ENCODE results near the gene SPTLC3. TPM values are rescaled to one million over a fixed set of nuclear protein-coding genes. Genes with fewer than 3 reads are reported as not detected.

Gene SPTLC3
- total RNA-seq, 2 donors from 2014 or later = 0.42 to 0.44 TPM

DNA sequence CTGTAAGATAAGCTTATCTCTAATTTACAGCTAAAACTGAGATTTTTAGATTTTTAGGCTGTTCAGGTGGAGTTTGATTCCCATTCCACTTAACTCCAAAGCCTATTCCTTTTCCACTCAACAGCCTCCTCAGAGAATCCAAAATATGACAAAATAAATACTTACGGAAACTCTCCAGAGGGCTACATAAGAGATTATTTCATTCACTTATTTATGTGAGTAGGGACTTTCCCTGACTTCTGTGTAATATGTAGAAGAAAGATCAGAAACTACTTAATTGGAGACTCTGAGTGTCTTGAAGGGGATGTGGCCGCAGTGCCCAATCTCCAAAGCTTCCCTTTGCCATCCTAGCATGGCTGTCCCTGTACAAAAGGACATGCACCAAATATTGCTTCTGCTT is 140.2 kb downstream of the SPTLC3 start:
- H3K27ac Mint-ChIP-seq = no peak overlapping the region
- DNase-seq (no peak), ATAC-seq (no peak)
- peaks cover 3% of the 10 kb centered on the region for H3K4me1 Mint-ChIP-seq
- H3K27me3 Mint-ChIP-seq = peaks cover 36% of the 10 kb centered on the region
- no peaks in the 10 kb centered on the region for H3K36me3 Mint-ChIP-seq (ENCODE audit: low read depth)
- H3K9me3 ChIP-seq (ENCODE audit: control insufficient read depth, low read length, poor library complexity, severe bottlenecking) = no peaks in the 10 kb centered on the region
- H3K4me3 Mint-ChIP-seq = no peak overlapping the region

DNA sequence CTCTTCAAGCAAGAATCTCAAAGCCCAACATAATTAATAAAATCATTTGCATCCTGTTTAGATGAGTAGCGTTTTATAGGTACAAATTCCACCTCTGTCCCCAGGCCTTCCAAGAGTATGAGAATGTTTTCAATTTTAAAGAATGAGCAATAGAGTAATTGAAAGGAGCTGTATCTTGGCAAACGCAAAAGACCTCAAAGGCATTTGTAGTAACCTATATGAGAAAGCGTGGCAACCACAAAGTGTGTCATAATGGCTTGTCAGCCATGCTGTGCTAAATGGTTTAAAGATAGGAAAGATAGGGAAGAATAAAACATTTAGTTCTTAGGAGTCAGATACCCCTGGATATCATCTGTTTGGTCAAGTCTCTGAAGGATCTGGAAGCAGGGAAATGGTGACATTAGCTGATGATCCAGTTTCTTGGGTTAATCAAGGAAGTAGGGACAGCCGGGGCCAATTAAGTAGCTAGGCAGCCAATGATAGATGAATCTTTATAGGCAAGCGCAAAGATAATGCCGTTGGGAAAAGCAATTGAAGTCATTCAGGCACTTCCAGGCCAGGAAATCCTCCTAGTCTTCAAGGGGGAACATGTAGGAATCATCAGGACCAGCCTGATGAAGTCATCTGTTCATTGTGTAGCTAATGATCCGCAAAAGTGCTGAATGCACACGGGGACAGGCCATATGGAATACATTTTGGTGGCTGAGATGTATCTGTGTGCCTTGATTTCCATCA is 140.8 kb downstream of the SPTLC3 start:
- no peak for ATAC-seq
- H3K4me3 Mint-ChIP-seq = no peak overlapping the region
- peaks cover 41% of the 10 kb centered on the region for H3K27me3 Mint-ChIP-seq

DNA sequence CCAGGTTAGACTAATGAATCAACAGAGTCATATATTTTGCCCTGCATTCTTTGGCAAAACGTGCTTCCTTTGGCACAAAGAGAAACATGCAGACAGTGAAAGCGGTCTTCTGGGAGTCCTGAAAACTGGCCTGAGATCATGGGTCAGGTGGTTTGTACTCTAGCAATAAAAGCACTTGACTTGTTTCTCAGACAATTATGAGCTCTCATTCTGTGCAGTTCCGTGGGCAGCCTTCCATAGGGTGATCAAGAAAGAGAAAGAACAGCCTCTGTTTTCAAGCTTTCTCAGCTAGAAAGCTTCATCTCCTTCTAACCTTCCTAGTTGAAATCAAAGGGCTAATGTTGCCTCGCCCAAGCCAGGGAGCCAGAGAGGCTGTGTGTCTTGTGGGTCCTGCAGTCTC is 149.6 kb downstream of the SPTLC3 start:
- Mint-ChIP-seq H3K27ac (no peak overlapping the region), H3K4me1 (no peaks in the 10 kb centered on the region), H3K27me3 (peaks cover 15% of the 10 kb centered on the region), H3K4me3 (no peak overlapping the region), H3K36me3 (ENCODE audit: low read depth) (no peaks in the 10 kb centered on the region)
- no peak for ATAC-seq
- DNase-seq = no peak
- no peaks in the 10 kb centered on the region for H3K9me3 ChIP-seq (ENCODE audit: control insufficient read depth, low read length, poor library complexity, severe bottlenecking)

More for the DNA sequence above, 140.8 kb downstream of the SPTLC3 start:
- H3K9me3 ChIP-seq (ENCODE audit: control insufficient read depth, low read length, poor library complexity, severe bottlenecking) = no peaks in the 10 kb centered on the region
- Mint-ChIP-seq H3K4me1 (peaks cover 3% of the 10 kb centered on the region), H3K36me3 (ENCODE audit: low read depth) (no peaks in the 10 kb centered on the region), H3K27ac (no peak overlapping the region)
- DNase-seq = no peak

DNA sequence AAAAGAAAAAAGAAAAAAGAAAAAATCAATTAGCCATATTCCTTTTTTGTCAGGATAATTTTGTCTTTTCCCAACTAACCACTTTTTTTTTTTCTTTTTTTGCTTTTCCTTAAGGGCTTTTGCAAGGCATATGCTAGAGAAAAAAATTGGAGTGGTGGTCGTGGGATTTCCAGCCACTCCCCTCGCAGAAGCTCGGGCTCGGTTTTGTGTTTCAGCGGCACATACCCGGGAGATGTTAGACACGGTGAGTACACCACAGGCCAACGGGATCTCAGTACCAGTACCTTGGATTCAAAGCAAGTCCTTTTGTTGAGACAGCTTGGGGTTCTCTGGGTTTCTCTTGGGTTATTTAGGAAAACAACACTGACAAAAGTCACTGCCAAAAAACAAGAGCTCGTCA is 151.1 kb downstream of the SPTLC3 start:
- Mint-ChIP-seq H3K4me1 (no peaks in the 10 kb centered on the region), H3K27me3 (peaks cover 4% of the 10 kb centered on the region), H3K27ac (no peak overlapping the region), H3K4me3 (no peak overlapping the region), H3K36me3 (ENCODE audit: low read depth) (no peaks in the 10 kb centered on the region)
- ATAC-seq = no peak
- no peak for DNase-seq
- no peaks in the 10 kb centered on the region for H3K9me3 ChIP-seq (ENCODE audit: control insufficient read depth, low read length, poor library complexity, severe bottlenecking)

DNA sequence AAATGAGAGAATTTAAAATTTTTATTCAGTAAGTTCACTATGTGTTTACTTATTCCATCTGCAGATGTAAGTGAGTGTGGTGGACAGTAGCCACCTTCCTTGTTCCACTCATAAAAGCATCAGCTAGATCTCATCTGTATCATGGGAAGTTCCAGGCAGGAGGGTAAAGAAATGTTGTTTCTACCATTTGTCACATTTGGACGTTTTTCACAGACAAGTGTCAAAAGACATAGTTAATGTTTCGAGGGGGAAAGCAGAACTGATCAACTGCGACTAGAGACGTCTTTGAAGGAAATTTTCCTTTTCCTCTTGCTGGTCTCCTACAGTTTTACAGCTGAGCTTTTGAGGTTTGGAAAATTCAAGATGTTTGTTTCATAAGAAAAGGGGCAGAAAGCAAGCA is 156.4 kb downstream of the SPTLC3 start:
- H3K27me3 Mint-ChIP-seq = no peaks in the 10 kb centered on the region
- no peak overlapping the region for H3K27ac Mint-ChIP-seq
- peaks cover 2% of the 10 kb centered on the region for H3K36me3 Mint-ChIP-seq (ENCODE audit: low read depth)
- H3K4me3 Mint-ChIP-seq = no peak overlapping the region
- H3K4me1 Mint-ChIP-seq = no peaks in the 10 kb centered on the region
- ATAC-seq = no peak
- no peaks in the 10 kb centered on the region for H3K9me3 ChIP-seq (ENCODE audit: control insufficient read depth, low read length, poor library complexity, severe bottlenecking)
- no peak for DNase-seq

DNA sequence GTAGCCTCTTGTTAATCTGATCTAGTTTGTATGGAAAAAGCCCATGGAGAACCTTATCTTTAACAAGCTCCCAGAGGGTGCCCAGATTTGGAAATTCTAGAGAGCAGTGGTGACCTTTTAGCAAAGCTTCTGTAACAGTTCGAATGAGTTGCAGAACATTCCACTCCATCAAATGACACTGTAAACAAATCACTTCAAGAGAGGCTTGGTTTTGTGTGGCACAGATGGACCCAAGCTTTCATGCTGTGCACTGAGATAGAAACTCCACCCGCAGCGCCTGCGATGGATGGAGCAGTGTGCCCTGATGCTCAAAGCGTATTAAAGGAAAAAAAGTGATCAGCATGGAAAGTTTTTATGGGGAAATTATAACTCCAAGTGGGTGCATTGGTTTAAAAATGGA is 157.2 kb downstream of the SPTLC3 start:
- Mint-ChIP-seq H3K27me3 (peaks cover 5% of the 10 kb centered on the region), H3K36me3 (ENCODE audit: low read depth) (peaks cover 2% of the 10 kb centered on the region), H3K4me1 (no peaks in the 10 kb centered on the region), H3K4me3 (no peak overlapping the region), H3K27ac (no peak overlapping the region)
- ATAC-seq (no peak), DNase-seq (no peak)
- no peaks in the 10 kb centered on the region for H3K9me3 ChIP-seq (ENCODE audit: control insufficient read depth, low read length, poor library complexity, severe bottlenecking)

DNA sequence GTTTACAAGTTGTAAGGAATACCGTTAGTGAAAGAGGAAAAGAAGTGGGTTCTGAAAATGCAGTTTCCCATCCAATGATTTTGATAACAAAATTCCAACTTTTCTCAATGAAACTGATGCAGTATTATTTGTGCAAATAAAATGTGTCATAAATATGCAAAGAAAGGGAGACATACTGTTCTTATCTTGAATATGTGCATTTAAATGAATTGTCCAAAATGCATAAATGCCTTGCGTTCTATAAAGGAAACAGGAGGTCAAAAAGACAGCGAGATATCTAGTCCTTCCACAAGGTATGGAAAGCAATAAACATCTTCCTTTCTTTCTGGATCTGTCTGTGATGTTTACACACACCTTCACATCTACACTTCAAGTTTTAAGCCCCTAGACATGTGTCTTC is 157.7 kb downstream of the SPTLC3 start:
- Mint-ChIP-seq H3K36me3 (ENCODE audit: low read depth) (peaks cover 2% of the 10 kb centered on the region), H3K27ac (no peak overlapping the region), H3K4me3 (no peak overlapping the region), H3K27me3 (peaks cover 5% of the 10 kb centered on the region), H3K4me1 (no peaks in the 10 kb centered on the region)
- DNase-seq (no peak), ATAC-seq (no peak)
- H3K9me3 ChIP-seq (ENCODE audit: control insufficient read depth, low read length, poor library complexity, severe bottlenecking) = no peaks in the 10 kb centered on the region

DNA sequence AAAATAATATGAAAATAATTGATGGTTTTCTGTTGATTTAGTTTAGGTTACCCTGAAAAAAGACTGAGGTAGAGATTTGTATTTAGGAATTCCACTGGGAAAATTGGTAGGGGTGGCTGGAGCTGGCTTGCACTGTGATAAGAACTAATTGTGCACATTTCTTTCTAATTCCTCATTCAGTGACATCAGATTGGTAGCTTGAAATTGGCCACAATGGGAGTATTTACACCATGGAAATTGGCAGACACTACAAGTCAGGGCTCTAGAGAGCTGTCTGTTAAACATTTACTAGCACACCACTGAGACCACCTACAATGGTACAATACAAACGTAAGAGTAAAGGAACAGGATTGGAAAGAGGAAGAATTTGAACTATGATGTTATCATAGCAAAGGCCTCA is 160.3 kb downstream of the SPTLC3 start:
- Mint-ChIP-seq H3K27me3 (peaks cover 5% of the 10 kb centered on the region), H3K4me1 (no peaks in the 10 kb centered on the region), H3K27ac (no peak overlapping the region), H3K36me3 (ENCODE audit: low read depth) (peaks cover 2% of the 10 kb centered on the region), H3K4me3 (no peak overlapping the region)
- DNase-seq (no peak), ATAC-seq (no peak)
- no peaks in the 10 kb centered on the region for H3K9me3 ChIP-seq (ENCODE audit: control insufficient read depth, low read length, poor library complexity, severe bottlenecking)

DNA sequence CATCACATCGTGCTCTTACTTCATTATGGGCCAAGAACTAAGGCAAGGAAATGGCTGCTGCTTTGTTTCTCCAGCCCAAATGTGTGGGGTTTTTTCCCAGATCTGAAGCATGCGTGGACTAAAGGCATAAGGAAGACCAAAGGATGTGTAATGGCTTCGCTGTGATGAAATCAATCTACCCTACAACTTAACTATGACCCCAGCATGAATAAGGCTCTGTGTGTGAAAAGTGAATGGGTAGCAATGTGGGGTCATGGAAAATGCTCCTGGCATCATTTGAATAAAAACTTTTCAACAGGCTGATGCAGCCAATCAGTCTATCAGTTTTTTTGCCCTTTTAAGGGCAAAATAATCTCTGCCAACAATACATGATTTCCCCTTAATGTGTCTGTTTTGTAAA is 162.0 kb downstream of the SPTLC3 start:
- Mint-ChIP-seq H3K27me3 (peaks cover 5% of the 10 kb centered on the region), H3K27ac (no peak overlapping the region), H3K4me1 (no peaks in the 10 kb centered on the region), H3K36me3 (ENCODE audit: low read depth) (peaks cover 2% of the 10 kb centered on the region), H3K4me3 (no peak overlapping the region)
- ATAC-seq (no peak), DNase-seq (no peak)
- no peaks in the 10 kb centered on the region for H3K9me3 ChIP-seq (ENCODE audit: control insufficient read depth, low read length, poor library complexity, severe bottlenecking)

DNA sequence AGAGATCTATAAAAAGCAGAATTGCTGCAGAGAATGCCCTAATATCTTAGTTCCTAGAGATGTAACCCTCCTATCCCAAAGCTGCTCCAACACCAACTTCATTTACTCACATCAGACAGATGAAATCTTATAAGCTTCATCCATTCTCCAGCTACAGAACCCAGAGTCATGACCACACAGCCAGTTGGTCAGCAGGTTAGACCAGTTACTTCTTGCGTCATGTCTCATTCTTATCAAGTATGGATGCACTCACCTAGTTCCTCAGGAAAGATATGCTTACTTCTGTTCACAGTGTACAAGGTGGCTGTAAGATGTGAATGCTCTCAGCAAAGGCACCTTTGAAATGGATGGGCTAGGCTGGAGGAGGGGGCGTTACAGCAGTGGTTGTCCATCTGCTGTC is 164.4 kb downstream of the SPTLC3 start:
- no peaks in the 10 kb centered on the region for H3K9me3 ChIP-seq (ENCODE audit: control insufficient read depth, low read length, poor library complexity, severe bottlenecking)
- DNase-seq = no peak
- no peak for ATAC-seq
- Mint-ChIP-seq H3K36me3 (ENCODE audit: low read depth) (peaks cover 2% of the 10 kb centered on the region), H3K27me3 (peaks cover 5% of the 10 kb centered on the region), H3K4me3 (no peak overlapping the region), H3K4me1 (no peaks in the 10 kb centered on the region), H3K27ac (no peak overlapping the region)

DNA sequence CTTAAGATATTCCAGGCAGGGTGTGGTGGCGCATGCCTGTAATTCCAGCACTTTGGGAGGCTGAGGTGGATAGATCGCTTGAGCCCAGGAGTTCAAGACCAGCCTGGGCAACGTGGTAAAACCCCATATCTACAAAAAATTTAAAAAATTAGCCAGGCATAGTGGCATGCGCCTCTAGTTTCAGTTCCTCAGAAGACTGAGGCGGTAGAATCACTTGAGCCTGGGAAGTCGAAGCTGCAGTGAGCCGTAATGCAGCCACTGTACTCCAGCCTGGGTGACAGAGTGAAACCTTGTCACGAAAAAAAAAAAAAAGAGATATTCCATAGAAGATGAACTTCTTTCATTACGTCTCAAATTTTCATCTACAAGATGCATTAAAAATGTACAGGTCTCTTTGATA is 165.6 kb downstream of the SPTLC3 start:
- Mint-ChIP-seq H3K4me1 (no peaks in the 10 kb centered on the region), H3K27ac (no peak overlapping the region), H3K36me3 (ENCODE audit: low read depth) (peaks cover 2% of the 10 kb centered on the region), H3K4me3 (no peak overlapping the region), H3K27me3 (peaks cover 5% of the 10 kb centered on the region)
- no peaks in the 10 kb centered on the region for H3K9me3 ChIP-seq (ENCODE audit: control insufficient read depth, low read length, poor library complexity, severe bottlenecking)
- DNase-seq (no peak), ATAC-seq (no peak)

DNA sequence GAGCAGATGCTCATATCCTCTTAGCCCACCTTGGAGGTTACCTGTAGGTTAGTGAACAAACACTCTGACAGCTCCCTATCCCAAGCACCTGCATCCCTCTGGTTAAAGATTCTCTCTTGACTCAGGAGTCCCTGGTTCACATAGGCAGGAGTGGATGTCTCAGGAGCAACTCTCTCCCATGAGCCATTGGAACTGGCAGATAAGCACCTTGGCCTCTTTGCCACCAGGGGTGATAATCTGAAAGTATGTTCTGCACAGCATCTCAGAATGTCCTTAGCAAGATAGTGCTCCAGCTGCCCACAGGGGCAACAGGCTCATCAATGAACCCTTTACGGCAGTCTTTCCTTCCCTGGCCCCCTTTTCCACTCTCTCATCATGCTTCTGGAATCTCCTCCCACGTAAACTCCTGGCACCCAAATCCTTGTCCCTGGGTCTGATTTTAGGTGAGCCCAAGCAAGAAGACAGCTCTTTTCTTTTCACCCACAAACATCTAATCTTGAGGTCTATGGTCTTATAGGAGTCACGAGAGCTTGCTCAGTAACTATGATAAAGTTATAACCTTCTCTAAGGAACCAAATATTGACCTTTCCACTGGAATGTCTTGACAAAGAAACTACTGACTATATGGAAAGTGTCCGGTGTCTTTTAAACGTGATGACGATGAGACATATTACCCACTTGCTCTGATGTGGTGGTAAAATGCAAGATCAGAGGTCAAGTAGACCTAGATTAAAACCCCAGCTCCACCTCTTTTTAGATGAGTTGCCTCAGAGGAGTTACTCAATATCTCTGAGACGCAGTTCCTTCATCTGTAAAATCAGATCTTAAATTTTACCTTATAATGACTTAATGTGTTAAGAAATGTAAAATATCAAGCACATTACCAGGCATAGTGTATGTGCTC is 172.5 kb downstream of the SPTLC3 start:
- Mint-ChIP-seq H3K27me3 (peaks cover 7% of the 10 kb centered on the region), H3K27ac (no peak overlapping the region), H3K4me3 (no peak overlapping the region), H3K4me1 (no peaks in the 10 kb centered on the region), H3K36me3 (ENCODE audit: low read depth) (peaks cover 2% of the 10 kb centered on the region)
- ATAC-seq (no peak), DNase-seq (no peak)
- no peaks in the 10 kb centered on the region for H3K9me3 ChIP-seq (ENCODE audit: control insufficient read depth, low read length, poor library complexity, severe bottlenecking)

DNA sequence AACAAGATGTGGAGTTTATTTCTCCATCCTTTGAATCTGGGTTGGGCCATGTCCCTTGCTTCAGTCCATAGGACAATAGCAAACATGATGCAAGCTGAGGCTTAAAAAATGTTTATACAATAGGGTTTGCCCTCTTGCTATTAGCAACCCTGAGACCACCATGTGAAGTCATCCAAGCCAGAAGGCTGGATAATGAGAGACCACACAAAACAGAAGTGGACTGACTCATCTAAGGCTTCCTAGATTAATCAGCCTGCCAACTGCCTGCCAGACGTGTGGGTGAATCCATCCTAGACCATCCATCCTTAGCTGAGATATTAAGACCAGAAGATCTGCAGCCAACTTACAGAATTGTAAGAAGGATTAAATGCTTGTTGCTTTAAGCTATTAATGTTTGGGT is 174.2 kb downstream of the SPTLC3 start:
- Mint-ChIP-seq H3K36me3 (ENCODE audit: low read depth) (peaks cover 2% of the 10 kb centered on the region), H3K27me3 (peaks cover 7% of the 10 kb centered on the region), H3K27ac (no peak overlapping the region), H3K4me1 (no peaks in the 10 kb centered on the region), H3K4me3 (no peak overlapping the region)
- no peak for ATAC-seq
- no peak for DNase-seq
- H3K9me3 ChIP-seq (ENCODE audit: control insufficient read depth, low read length, poor library complexity, severe bottlenecking) = no peaks in the 10 kb centered on the region
